Effector memory CD4-positive, alpha-beta T cell (primary cell): ENCODE results near the gene KL.

Experiments used
- DNase-seq, 3 donors: peaks; one replicate each; pipeline ENCODE4 v3.0.0-alpha.2; 2020
- H3K27ac ChIP-seq: 2 replicates; pipeline ENCODE4 v1.7.0; 2013; ENCODE audit warnings: mild to moderate bottlenecking, low read length, moderate library complexity; ENCODE audit not compliant: insufficient read depth, poor library complexity, severe bottlenecking
- H3K27me3 ChIP-seq: replicated peaks from 2 replicates; pipeline ENCODE4 v1.7.0; 2013; ENCODE audit warnings: mild to moderate bottlenecking, low read length; ENCODE audit not compliant: insufficient read depth, control insufficient read depth, poor library complexity, severe bottlenecking
- H3K36me3 ChIP-seq: 2 replicates; pipeline ENCODE4 v1.7.0; 2013; ENCODE audit warnings: mild to moderate bottlenecking, low read length, moderate library complexity; ENCODE audit not compliant: control insufficient read depth, insufficient read depth
- H3K4me1 ChIP-seq: 2 replicates; pipeline ENCODE4 v1.7.0; 2013; ENCODE audit warnings: low read length, mild to moderate bottlenecking; ENCODE audit not compliant: control insufficient read depth, insufficient read depth, poor library complexity, severe bottlenecking
- H3K4me3 ChIP-seq: 2 replicates; pipeline ENCODE4 v1.7.0; 2013; ENCODE audit warnings: low read length, low read depth, mild to moderate bottlenecking; ENCODE audit not compliant: insufficient read depth, poor library complexity, severe bottlenecking
- H3K9me3 ChIP-seq: 2 replicates; pipeline ENCODE4 v1.7.0; 2013; ENCODE audit warnings: mild to moderate bottlenecking, low read length, moderate library complexity; ENCODE audit not compliant: control insufficient read depth

The KL gene

DNA sequence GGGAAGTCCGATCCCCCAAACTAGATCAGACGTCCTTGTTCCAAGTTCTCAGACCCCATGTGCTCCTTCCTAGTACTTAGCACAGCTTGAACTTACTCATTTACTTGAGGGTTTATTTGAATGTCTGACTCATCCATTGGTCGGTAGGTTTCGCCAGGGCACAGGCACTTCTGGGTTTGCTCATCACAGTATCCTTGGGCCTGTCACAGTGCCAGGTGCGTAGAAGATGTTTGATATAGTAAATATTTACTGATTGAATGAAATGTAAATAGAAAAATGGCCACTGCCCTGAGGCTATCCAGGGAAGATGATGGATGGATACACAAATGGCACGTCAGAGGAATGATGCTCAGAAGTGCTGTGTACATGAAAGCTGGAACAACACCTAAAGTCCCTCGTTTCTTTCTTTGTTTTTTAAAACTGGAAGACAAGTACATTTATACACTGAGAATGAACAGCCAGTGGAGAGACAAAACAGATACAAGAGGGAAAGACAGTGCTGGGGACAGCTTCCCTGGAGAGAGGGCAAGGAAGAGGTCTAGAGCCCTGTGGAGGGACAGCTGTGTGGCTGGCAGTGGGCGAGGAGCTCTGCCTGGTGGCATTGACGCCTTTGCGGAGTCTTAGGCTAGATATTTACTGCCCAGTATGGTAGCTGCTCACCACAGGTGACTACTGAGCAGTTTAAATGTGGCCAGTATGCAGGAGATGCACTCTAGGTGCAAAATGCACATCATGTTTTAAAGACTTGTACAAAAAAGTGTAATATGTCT lies 31.2 kb upstream of the KL start:
- H3K4me3 ChIP-seq = no peak overlapping the region
- H3K27ac ChIP-seq = no peak overlapping the region
- no peaks in the 10 kb centered on the region for H3K4me1 ChIP-seq
- no peaks in the 10 kb centered on the region for H3K36me3 ChIP-seq
- no peaks in the 10 kb centered on the region for H3K9me3 ChIP-seq
- H3K27me3 ChIP-seq = no peaks in the 10 kb centered on the region
- no peak for DNase-seq

DNA sequence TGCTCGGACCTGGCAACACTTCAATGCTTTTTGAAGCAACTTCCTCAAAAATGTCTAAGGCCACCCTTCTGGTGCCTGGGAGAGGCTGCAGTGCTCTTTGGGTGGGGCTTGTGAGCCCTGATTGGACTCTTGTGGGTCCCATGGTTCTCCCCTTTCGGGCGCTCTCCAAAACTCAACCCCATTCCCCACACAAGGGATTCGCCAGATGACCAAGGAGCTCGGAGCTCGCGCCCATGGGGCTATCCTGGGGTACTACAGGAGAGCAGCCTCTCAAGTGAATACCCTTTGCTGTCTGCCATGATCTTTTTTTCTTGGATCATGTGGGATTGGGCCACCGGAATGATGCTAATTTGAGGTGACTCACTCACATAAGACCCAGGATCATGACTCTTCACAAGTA lies 29.7 kb upstream of the KL start:
- Histone ChIP-seq H3K36me3 (no peaks in the 10 kb centered on the region), H3K4me3 (no peak overlapping the region), H3K27me3 (no peaks in the 10 kb centered on the region), H3K9me3 (no peaks in the 10 kb centered on the region), H3K27ac (no peak overlapping the region), H3K4me1 (no peaks in the 10 kb centered on the region)
- no peak for DNase-seq

DNA sequence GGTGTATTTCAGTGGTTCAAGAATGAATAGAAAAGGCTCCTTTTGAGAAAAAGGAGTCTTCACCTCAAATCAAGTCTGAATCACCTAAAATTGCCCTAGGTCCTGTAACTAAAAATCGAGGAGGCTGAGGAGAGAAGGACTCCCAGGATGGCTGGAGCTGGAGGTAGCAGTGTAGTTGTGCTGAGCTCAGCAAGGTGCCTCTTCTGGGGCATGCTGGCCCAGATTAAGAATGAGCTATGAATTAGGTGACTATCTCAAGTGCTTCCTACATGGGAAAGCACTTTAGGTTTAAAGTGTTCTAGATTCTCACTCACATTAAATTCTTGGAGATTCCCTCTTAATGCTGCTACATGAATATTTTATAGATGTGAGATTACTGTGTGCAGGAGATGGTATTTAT lies 28.8 kb upstream of the KL start:
- Histone ChIP-seq H3K27ac (no peak overlapping the region), H3K4me3 (no peak overlapping the region), H3K36me3 (no peaks in the 10 kb centered on the region), H3K27me3 (no peaks in the 10 kb centered on the region), H3K4me1 (no peaks in the 10 kb centered on the region), H3K9me3 (no peaks in the 10 kb centered on the region)
- DNase-seq = no peak

DNA sequence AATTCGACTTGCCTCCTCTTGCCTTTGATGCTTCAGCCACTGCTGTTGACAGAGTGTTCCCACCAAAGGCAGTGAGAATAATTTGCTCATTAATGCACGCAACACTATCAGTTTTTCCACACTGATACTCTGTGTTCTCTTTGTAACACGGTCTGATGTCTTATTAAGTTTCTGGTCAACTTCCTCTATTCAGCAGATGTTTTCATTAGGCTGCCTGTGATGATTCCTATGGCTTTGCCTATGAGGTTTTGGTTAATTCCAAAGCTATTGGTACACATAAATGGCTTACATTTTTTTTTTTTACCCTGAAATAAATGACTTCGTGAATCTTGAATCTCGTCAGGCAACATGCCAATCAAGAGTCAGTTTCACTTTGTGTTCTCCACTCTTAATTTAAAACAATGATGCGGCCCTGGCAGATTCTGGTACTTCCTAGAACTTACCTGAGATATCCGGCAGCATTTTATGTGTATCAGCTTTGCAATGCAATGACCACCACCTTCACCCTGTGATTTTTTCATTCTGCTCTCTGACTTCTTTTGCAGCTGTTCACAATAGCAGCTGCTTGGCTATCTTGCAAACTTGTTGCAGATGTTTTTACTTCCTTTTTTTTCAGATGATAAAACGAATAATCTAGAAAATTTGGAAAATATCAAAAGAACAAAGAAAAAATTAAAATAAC lies 27.5 kb upstream of the KL start:
- no peaks in the 10 kb centered on the region for H3K9me3 ChIP-seq
- no peaks in the 10 kb centered on the region for H3K27me3 ChIP-seq
- H3K4me1 ChIP-seq = no peaks in the 10 kb centered on the region
- no peaks in the 10 kb centered on the region for H3K36me3 ChIP-seq
- DNase-seq = no peak
- no peak overlapping the region for H3K4me3 ChIP-seq
- H3K27ac ChIP-seq = no peak overlapping the region

- Histone ChIP-seq H3K4me1 (no peaks in the 10 kb centered on the region), H3K9me3 (no peaks in the 10 kb centered on the region), H3K27me3 (no peaks in the 10 kb centered on the region), H3K4me3 (no peak overlapping the region), H3K27ac (no peak overlapping the region), H3K36me3 (no peaks in the 10 kb centered on the region)
- no peak for DNase-seq
Measured at GRCh38 chr13:32989290-32989667, 26.9 kb upstream of the KL start.

- Histone ChIP-seq H3K4me3 (no peak overlapping the region), H3K36me3 (no peaks in the 10 kb centered on the region), H3K9me3 (no peaks in the 10 kb centered on the region), H3K4me1 (no peaks in the 10 kb centered on the region), H3K27ac (no peak overlapping the region), H3K27me3 (no peaks in the 10 kb centered on the region)
- DNase-seq = no peak
Measured at GRCh38 chr13:32989942-32990341, 26.3 kb upstream of the KL start.

DNA sequence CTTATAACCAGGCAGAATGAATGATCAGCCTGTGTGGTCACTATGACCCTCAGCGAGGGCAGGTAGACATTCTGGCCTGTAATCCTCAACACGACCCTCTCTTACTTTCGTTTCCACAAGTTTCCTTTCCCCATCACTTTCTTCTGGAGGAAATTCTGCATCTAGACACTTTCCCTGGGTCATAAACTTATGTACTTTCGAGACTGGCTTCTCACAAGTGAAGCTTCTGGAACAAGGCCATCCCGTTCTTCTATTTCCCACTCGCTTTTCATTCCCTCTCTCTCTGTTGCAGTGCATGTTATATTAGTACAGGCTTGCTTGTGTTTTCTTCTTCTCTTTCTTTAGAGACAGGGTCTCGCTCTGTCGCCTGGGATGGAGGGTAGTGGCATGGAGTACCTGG lies 23.1 kb upstream of the KL start:
- no peak for DNase-seq
- H3K27me3 ChIP-seq = no peaks in the 10 kb centered on the region
- H3K4me1 ChIP-seq = no peaks in the 10 kb centered on the region
- H3K36me3 ChIP-seq = no peaks in the 10 kb centered on the region
- no peak overlapping the region for H3K27ac ChIP-seq
- H3K9me3 ChIP-seq = no peaks in the 10 kb centered on the region
- H3K4me3 ChIP-seq = no peak overlapping the region

GRCh38 chr13:32997399-32997798 lies 18.8 kb upstream of the KL start:
- no peaks in the 10 kb centered on the region for H3K4me1 ChIP-seq

GRCh38 chr13:32998966-32999365 lies 17.3 kb upstream of the KL start:
- no peak overlapping the region for H3K27ac ChIP-seq
- H3K36me3 ChIP-seq = no peaks in the 10 kb centered on the region
- no peak overlapping the region for H3K4me3 ChIP-seq
- no peaks in the 10 kb centered on the region for H3K27me3 ChIP-seq
- no peaks in the 10 kb centered on the region for H3K4me1 ChIP-seq
- H3K9me3 ChIP-seq = no peaks in the 10 kb centered on the region
- DNase-seq = no peak

More at GRCh38 chr13:32997399-32997798, 18.8 kb upstream of the KL start:
- no peaks in the 10 kb centered on the region for H3K36me3 ChIP-seq
- no peak overlapping the region for H3K4me3 ChIP-seq
- H3K27me3 ChIP-seq = no peaks in the 10 kb centered on the region
- H3K9me3 ChIP-seq = no peaks in the 10 kb centered on the region
- no peak for DNase-seq
- no peak overlapping the region for H3K27ac ChIP-seq

- Histone ChIP-seq H3K27me3 (no peaks in the 10 kb centered on the region), H3K4me1 (no peaks in the 10 kb centered on the region), H3K9me3 (no peaks in the 10 kb centered on the region), H3K36me3 (no peaks in the 10 kb centered on the region), H3K27ac (no peak overlapping the region), H3K4me3 (no peak overlapping the region)
- DNase-seq = no peak
Measured at GRCh38 chr13:33000365-33000764, 15.9 kb upstream of the KL start.
